ENCODE results near the gene CC2D2A.

DNA sequence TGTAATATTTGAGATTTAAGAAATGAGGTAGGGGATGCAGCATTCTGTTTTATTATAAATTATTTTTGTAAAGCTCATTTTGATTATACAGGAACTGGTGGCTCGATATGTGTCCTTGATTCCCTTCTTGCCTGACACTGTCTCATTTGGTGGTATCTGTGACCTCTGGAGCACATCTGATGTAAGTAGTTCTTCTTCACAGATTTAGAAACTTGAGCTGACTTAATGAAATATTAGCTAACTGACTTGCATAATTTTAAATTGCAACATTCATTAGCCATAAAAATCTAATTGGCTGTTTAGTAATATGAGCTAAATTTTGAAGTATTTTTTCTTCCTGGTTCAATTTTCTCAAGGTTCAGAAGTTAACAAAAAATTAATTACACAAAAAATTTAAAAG lies 116.4 kb downstream of the CC2D2A start:
- TF ChIP-seq, protein P1, sequence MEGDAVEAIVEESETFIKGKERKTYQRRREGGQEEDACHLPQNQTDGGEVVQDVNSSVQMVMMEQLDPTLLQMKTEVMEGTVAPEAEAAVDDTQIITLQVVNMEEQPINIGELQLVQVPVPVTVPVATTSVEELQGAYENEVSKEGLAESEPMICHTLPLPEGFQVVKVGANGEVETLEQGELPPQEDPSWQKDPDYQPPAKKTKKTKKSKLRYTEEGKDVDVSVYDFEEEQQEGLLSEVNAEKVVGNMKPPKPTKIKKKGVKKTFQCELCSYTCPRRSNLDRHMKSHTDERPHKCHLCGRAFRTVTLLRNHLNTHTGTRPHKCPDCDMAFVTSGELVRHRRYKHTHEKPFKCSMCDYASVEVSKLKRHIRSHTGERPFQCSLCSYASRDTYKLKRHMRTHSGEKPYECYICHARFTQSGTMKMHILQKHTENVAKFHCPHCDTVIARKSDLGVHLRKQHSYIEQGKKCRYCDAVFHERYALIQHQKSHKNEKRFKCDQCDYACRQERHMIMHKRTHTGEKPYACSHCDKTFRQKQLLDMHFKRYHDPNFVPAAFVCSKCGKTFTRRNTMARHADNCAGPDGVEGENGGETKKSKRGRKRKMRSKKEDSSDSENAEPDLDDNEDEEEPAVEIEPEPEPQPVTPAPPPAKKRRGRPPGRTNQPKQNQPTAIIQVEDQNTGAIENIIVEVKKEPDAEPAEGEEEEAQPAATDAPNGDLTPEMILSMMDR (IDR thresholded peaks at IDR 0.05), result no peak
- TF ChIP-seq POLR2A (IDR thresholded peaks at IDR 0.05), result no peak

Measured in vagina (tissue), 2 donors.